Adipocyte (in vitro differentiated cells): Measurements from ENCODE around the gene ZDHHC14.

Experiments
- DNase-seq: peaks from one replicate; pipeline ENCODE4 v3.0.0-alpha.2; 2015; ENCODE audit warnings: low read depth
- H3K27me3 ChIP-seq: replicated peaks from 2 replicates; pipeline ENCODE4 v1.7.0; 2013; ENCODE audit warnings: mild to moderate bottlenecking, low read length, moderate library complexity; ENCODE audit not compliant: control insufficient read depth, insufficient read depth
- H3K36me3 ChIP-seq: 2 replicates; pipeline ENCODE4 v1.7.0; 2013; ENCODE audit warnings: low read length, mild to moderate bottlenecking, moderate library complexity; ENCODE audit not compliant: control insufficient read depth, insufficient read depth, severe bottlenecking
- H3K4me1 ChIP-seq: 2 replicates; pipeline ENCODE4 v1.7.0; 2013; ENCODE audit warnings: mild to moderate bottlenecking, low read length, moderate library complexity; ENCODE audit not compliant: control insufficient read depth, insufficient read depth
- H3K4me3 ChIP-seq: 2 replicates; pipeline ENCODE4 v1.7.0; 2013; ENCODE audit warnings: mild to moderate bottlenecking, low read length, moderate library complexity
- H3K9ac ChIP-seq: 2 replicates; pipeline ENCODE4 v1.7.0; 2013; ENCODE audit warnings: mild to moderate bottlenecking, low read length, moderate library complexity
- H3K9me3 ChIP-seq: 2 replicates; pipeline ENCODE4 v1.7.0; 2013; ENCODE audit warnings: mild to moderate bottlenecking, low read length, moderate library complexity; ENCODE audit not compliant: control insufficient read depth

ZDHHC14 gene

GRCh38 chr6:157364705-157365104 is 16.3 kb upstream of the ZDHHC14 start:
- Histone ChIP-seq H3K4me3 (no peak overlapping the region), H3K4me1 (no peaks in the 10 kb centered on the region), H3K9ac (no peak overlapping the region), H3K9me3 (no peaks in the 10 kb centered on the region), H3K27me3 (peaks cover 1% of the 10 kb centered on the region), H3K36me3 (no peaks in the 10 kb centered on the region)
- DNase-seq: peak; percentile 60

GRCh38 chr6:157366648-157367047 is 14.3 kb upstream of the ZDHHC14 start:
- Histone ChIP-seq H3K9me3 (no peaks in the 10 kb centered on the region), H3K27me3 (peaks cover 3% of the 10 kb centered on the region), H3K4me3 (no peak overlapping the region), H3K36me3 (no peaks in the 10 kb centered on the region), H3K9ac (no peak overlapping the region), H3K4me1 (no peaks in the 10 kb centered on the region)
- DNase-seq: no peak

- Histone ChIP-seq H3K9me3 (no peaks in the 10 kb centered on the region), H3K36me3 (no peaks in the 10 kb centered on the region), H3K27me3 (peaks cover 3% of the 10 kb centered on the region), H3K9ac (no peak overlapping the region), H3K4me1 (no peaks in the 10 kb centered on the region), H3K4me3 (no peak overlapping the region)
- DNase-seq: no peak
Measured at GRCh38 chr6:157368359-157369049, 12.5 kb upstream of the ZDHHC14 start.

- H3K27me3 ChIP-seq: peaks cover 3% of the 10 kb centered on the region
- no peak overlapping the region for H3K9ac ChIP-seq
- DNase-seq: no peak
- no peak overlapping the region for H3K4me3 ChIP-seq
- H3K9me3 ChIP-seq: no peaks in the 10 kb centered on the region
- H3K4me1 ChIP-seq: no peaks in the 10 kb centered on the region
- H3K36me3 ChIP-seq: no peaks in the 10 kb centered on the region
Measured at GRCh38 chr6:157370755-157371154, 10.2 kb upstream of the ZDHHC14 start.

- Histone ChIP-seq H3K36me3 (no peaks in the 10 kb centered on the region), H3K27me3 (peaks cover 3% of the 10 kb centered on the region), H3K9ac (no peak overlapping the region), H3K4me3 (no peak overlapping the region), H3K4me1 (no peaks in the 10 kb centered on the region), H3K9me3 (no peaks in the 10 kb centered on the region)
- no peak for DNase-seq
Measured at GRCh38 chr6:157372501-157373280, 8.3 kb upstream of the ZDHHC14 start.

GRCh38 chr6:157374889-157375443 is 6.0 kb upstream of the ZDHHC14 start:
- Histone ChIP-seq H3K36me3 (no peaks in the 10 kb centered on the region), H3K27me3 (no peaks in the 10 kb centered on the region), H3K9me3 (no peaks in the 10 kb centered on the region), H3K4me3 (no peak overlapping the region), H3K4me1 (peaks cover 3% of the 10 kb centered on the region), H3K9ac (no peak overlapping the region)
- DNase-seq: no peak

- H3K27me3 ChIP-seq: no peaks in the 10 kb centered on the region
- H3K9me3 ChIP-seq: no peaks in the 10 kb centered on the region
- no peak overlapping the region for H3K4me3 ChIP-seq
- no peak for DNase-seq
- no peaks in the 10 kb centered on the region for H3K36me3 ChIP-seq
- H3K4me1 ChIP-seq: peaks cover 3% of the 10 kb centered on the region
- H3K9ac ChIP-seq: no peak overlapping the region
Measured at GRCh38 chr6:157376241-157376640, 4.7 kb upstream of the ZDHHC14 start.

GRCh38 chr6:157376706-157377230 is 4.2 kb upstream of the ZDHHC14 start:
- H3K9me3 ChIP-seq: no peaks in the 10 kb centered on the region
- no peak overlapping the region for H3K4me3 ChIP-seq
- peaks cover 3% of the 10 kb centered on the region for H3K4me1 ChIP-seq
- no peaks in the 10 kb centered on the region for H3K36me3 ChIP-seq
- no peak for DNase-seq
- no peaks in the 10 kb centered on the region for H3K27me3 ChIP-seq
- H3K9ac ChIP-seq: no peak overlapping the region

GRCh38 chr6:157379656-157380457 is 1.1 kb upstream of the ZDHHC14 start:
- peak overlapping the region; percentile 95 for H3K4me3 ChIP-seq
- peaks cover 6% of the 10 kb centered on the region for H3K4me1 ChIP-seq
- H3K9me3 ChIP-seq: no peaks in the 10 kb centered on the region
- DNase-seq: peak; percentile 97
- peaks cover 7% of the 10 kb centered on the region for H3K27me3 ChIP-seq
- no peaks in the 10 kb centered on the region for H3K36me3 ChIP-seq
- H3K9ac ChIP-seq: peak overlapping the region; percentile 89

GRCh38 chr6:157380458-157380778 is 572 bp upstream of the ZDHHC14 start:
- H3K9me3 ChIP-seq: no peaks in the 10 kb centered on the region
- peak overlapping the region; percentile 95 for H3K4me3 ChIP-seq
- no peak for DNase-seq
- peaks cover 7% of the 10 kb centered on the region for H3K27me3 ChIP-seq
- peak overlapping the region; percentile 89 for H3K9ac ChIP-seq
- peaks cover 6% of the 10 kb centered on the region for H3K4me1 ChIP-seq
- no peaks in the 10 kb centered on the region for H3K36me3 ChIP-seq
